HepG2 (cell line): Measurements from ENCODE around the gene ORC2. TPM values are rescaled to one million over a fixed set of nuclear protein-coding genes. Genes with fewer than 3 reads are reported as not detected.

ENCODE experiments used
- ATF3 ChIP-seq: sonication (generic); formaldehyde crosslinking; IDR thresholded peaks from 2 replicates; pipeline ENCODE4 v1.4.0; 2020; ENCODE audit warnings: missing genetic modification reagents
- EED ChIP-seq: sonication (generic); formaldehyde crosslinking; IDR thresholded peaks from 2 replicates; pipeline ENCODE4 v1.5.0; 2020; ENCODE audit warnings: mild to moderate bottlenecking, missing genetic modification reagents
- GMEB2 ChIP-seq: IDR thresholded peaks from 2 replicates; pipeline ENCODE4 v1.6.1; 2016; ENCODE audit warnings: missing biosample characterization, missing genetic modification reagents, low read depth
- GPBP1L1 ChIP-seq: sonication (generic); formaldehyde crosslinking; IDR thresholded peaks from 2 replicates; pipeline ENCODE4 v1.5.0; 2020; ENCODE audit warnings: mild to moderate bottlenecking, missing genetic modification reagents
- JDP2 ChIP-seq: sonication (generic); formaldehyde crosslinking; IDR thresholded peaks from 2 replicates; pipeline ENCODE4 v1.8.1; 2022; ENCODE audit warnings: missing genetic modification reagents, borderline replicate concordance
- MLXIP ChIP-seq: sonication (generic); formaldehyde crosslinking; IDR thresholded peaks from 2 replicates; pipeline ENCODE4 v1.9.0; 2021; ENCODE audit warnings: missing genetic modification reagents, borderline replicate concordance
- NCOA1 ChIP-seq: sonication (generic); formaldehyde crosslinking; IDR thresholded peaks from 2 replicates; pipeline ENCODE4 v1.9.0; 2021; ENCODE audit warnings: missing genetic modification reagents
- POGK ChIP-seq: sonication (generic); formaldehyde crosslinking; conservative IDR thresholded peaks from 2 replicates; pipeline ENCODE4 v1.8.0; 2022; ENCODE audit warnings: mild to moderate bottlenecking, moderate library complexity, missing genetic modification reagents
- ZNF160 ChIP-seq: sonication (generic); formaldehyde crosslinking; IDR thresholded peaks from 2 replicates; pipeline ENCODE4 v1.8.0; 2022; ENCODE audit warnings: mild to moderate bottlenecking, inconsistent platforms, missing genetic modification reagents
- ZNF180 ChIP-seq: sonication (generic); formaldehyde crosslinking; IDR thresholded peaks from 2 replicates; pipeline ENCODE4 v1.4.0; 2020; ENCODE audit warnings: low read depth, missing genetic modification reagents, borderline replicate concordance
- ZNF24 ChIP-seq: fragments of 450-650 bp; IDR thresholded peaks from 2 replicates; pipeline ENCODE4 v1.6.1; 2017; ENCODE audit warnings: antibody characterized with exemption, mild to moderate bottlenecking
- ZNF251 ChIP-seq: sonication (generic); formaldehyde crosslinking; IDR thresholded peaks from 2 replicates; pipeline ENCODE4 v1.9.0; 2021; ENCODE audit warnings: mild to moderate bottlenecking, missing genetic modification reagents
- ZNF382 ChIP-seq: sonication (generic); formaldehyde crosslinking; IDR thresholded peaks from 2 replicates; pipeline ENCODE4 v1.5.0; 2020; ENCODE audit warnings: missing genetic modification reagents, mild to moderate bottlenecking, borderline replicate concordance
- ZNF556 ChIP-seq: sonication (generic); formaldehyde crosslinking; IDR thresholded peaks from 2 replicates; pipeline ENCODE4 v1.4.0; 2020; ENCODE audit warnings: mild to moderate bottlenecking, missing genetic modification reagents, borderline replicate concordance
- ZNF569 ChIP-seq: sonication (generic); formaldehyde crosslinking; IDR thresholded peaks from 2 replicates; pipeline ENCODE4 v1.5.0; 2020; ENCODE audit warnings: mild to moderate bottlenecking, missing genetic modification reagents, moderate library complexity, borderline replicate concordance
- ZSCAN31 ChIP-seq: sonication (generic); formaldehyde crosslinking; IDR thresholded peaks from 2 replicates; pipeline ENCODE4 v1.5.0; 2020; ENCODE audit warnings: low read depth, mild to moderate bottlenecking, missing genetic modification reagents
- ZXDC ChIP-seq: sonication (generic); formaldehyde crosslinking; IDR thresholded peaks from 2 replicates; pipeline ENCODE4 v1.5.0; 2020; ENCODE audit warnings: mild to moderate bottlenecking, missing genetic modification reagents
- polyA plus RNA-seq, 8 experiments: library from polyadenylated mRNA; depleted of rRNA in 3 of 8; stranded (reverse) in 7 of 8; unstranded in 1 of 8; fragments of >200 nt; fragmentation: Illumina TruSeq in 4 of 8; extraction: Trizol in 4 of 8; gene quantifications; 2 replicates each; pipeline versions ENCODE4 v1.2.1 to v1.2.3, GENCODE V29; 2011 to 2016; ENCODE audit warnings: low read depth in 4 of 8, missing spikeins in 1 of 8, mixed read lengths in 1 of 8; ENCODE audit not compliant: insufficient read depth in 1 of 8
- total RNA-seq, 5 experiments: library from RNA; depleted of rRNA; stranded (reverse); fragments of >200 nt; fragmentation: Illumina TruSeq; extraction: Trizol; gene quantifications; 2 replicates each; pipeline ENCODE4 v1.2.3, GENCODE V29; 2016; ENCODE audit warnings: low read depth in 1 of 5

The ORC2 gene
- total and polyA plus RNA-seq, 2 of the 13 experiments (the other 11 are each of a cell fraction or from before 2014, with no cell fraction given) = 19.3 to 73.5 TPM

- TF ChIP-seq ZNF24 (0 out of 2 replicates have a peak, but pooled peaks have one; percentile 24), GPBP1L1 (no peak), ZNF180 (CRISPR knock-in tag) (peak; percentile 87; the same call in 1 of the 2 replicates), EED (peak; percentile 84), NCOA1 (peak; percentile 98), ZNF382 (no peak), JDP2 (CRISPR knock-in tag) (no peak; the same call in 1 of the 2 replicates), ZNF160 (CRISPR knock-in tag) (peak; percentile 87), ZXDC (CRISPR knock-in tag) (peak; percentile 96), ATF3 (CRISPR knock-in tag) (peak; percentile 54), POGK (peak; percentile 99), ZSCAN31 (CRISPR knock-in tag) (peak; percentile 88), ZNF251 (peak; percentile 86), ZNF569 (CRISPR knock-in tag) (peak; percentile 94), ZNF556 (CRISPR knock-in tag) (peak; percentile 92; the same call in 1 of the 2 replicates), MLXIP (CRISPR knock-in tag) (peak; percentile 83), GMEB2 (CRISPR knock-in tag) (peak; percentile 71)
Observed at GRCh38 chr2:200864176-200865034, 99.1 kb downstream of the ORC2 start, which contains the start of gene CLK1 (continued).
